Hepatic stellate cell (primary cell): ENCODE measurements around the gene PDGFA.

Experiments
- DNase-seq: peaks from one replicate; pipeline ENCODE4 v3.0.0; 2011; ENCODE audit warnings: low spot score

The PDGFA gene

DNA sequence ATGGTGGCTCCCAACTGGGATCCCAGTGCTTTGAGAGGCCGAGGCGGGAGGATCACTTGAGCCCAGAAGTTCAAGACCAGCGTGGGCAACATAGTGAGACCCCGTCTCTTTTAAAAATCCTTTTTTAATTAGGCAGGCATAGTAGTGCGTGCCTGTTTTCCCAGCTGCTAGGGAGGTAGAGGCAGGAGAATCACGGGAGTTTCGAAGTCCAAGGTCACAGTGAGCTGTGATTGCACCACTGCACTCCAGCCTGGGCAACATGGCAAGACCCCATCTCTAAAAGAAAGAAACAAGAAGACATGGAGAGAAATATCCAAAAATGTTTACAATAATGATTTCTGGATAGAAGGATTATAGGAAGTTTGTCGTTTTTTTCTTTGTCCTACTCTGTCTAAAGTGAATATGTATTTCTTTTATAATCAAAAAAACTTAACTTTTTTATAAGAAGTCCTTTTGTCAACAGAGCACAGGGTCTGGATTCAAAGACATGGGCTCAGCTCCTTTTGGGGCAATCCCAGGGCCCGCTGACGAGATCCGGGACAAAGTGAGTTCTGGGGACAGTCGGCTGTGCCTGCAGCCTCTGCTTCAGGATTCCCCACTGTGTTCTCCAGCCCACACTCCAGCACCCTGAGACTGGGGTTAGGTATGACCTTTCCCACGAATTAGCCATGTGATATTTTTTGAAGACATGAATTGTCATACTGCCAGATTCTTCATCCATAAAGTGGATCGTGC lies 45.6 kb downstream of the PDGFA start:
- DNase-seq, result no peak

GRCh38 chr7:473211-473734 lies 46.4 kb downstream of the PDGFA start:
- no peak for DNase-seq

GRCh38 chr7:472640-472957 lies 47.0 kb downstream of the PDGFA start:
- no peak for DNase-seq

- peak; percentile 100 for DNase-seq
Measured at GRCh38 chr7:471866-472639, 47.6 kb downstream of the PDGFA start.

- no peak for DNase-seq
Measured at GRCh38 chr7:471191-471865, 48.3 kb downstream of the PDGFA start.

DNA sequence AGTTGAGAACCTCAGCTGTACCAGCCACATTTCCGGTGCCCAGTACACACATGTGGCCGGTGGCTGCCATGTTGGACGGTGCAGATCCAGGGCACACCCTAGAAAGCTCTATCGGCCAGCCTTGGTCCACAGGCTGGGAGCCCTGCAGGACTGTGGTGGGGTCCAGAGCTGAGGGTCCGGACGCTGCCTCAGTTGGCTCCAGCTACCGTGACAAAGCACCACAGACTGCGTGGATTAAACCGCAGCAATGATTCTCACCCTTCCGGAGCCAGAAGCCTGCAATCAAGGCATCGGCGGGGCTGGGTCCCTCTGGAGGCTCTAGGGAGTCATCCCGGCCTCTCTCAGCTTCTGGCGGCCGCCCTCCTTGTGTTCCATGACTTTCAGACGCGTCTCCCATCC lies 50.1 kb downstream of the PDGFA start:
- no peak for DNase-seq

DNA sequence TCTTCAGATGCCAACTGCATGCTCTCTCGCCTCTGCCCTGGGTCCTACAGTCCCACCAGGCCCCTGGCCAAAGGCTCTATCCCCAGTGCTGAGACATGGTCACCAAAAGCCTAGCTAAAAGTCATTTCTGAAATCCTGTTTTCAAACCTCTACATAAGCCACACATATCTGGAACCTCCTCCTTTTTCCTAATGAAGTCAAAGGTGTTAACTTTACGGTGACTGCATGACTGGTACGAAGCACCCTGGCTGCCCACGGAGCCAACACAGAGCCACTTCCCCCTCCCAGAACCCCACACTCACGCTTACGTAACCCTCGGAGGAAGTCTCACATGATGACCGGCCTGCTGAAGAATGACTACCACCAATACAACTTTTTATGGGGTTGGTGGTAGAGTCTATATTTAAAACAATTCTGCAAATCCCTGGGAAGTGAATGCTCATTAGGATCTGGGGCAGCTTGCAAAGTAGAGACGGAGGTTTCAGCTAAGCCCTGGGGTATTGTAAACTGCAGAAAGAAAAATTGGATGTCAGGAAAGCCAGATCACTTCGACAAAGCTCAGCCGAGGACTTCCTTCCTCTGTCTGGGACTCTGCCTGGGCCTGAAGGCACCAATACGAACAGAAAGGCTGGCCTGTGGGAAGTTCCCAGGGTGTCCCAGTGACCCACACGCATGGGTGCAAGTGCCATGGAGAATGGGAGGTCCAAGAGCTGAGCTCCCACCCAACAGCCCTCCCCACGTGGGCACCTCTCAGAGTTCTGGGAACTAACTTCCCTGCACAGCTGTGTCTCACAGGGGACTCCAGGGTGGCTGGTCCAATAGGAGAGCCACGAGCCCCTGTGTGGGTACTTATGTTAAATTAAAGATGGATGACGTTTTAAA lies 50.7 kb downstream of the PDGFA start:
- peak; percentile 84 for DNase-seq

GRCh38 chr7:467856-468545 lies 51.6 kb downstream of the PDGFA start:
- DNase-seq, result no peak

DNA sequence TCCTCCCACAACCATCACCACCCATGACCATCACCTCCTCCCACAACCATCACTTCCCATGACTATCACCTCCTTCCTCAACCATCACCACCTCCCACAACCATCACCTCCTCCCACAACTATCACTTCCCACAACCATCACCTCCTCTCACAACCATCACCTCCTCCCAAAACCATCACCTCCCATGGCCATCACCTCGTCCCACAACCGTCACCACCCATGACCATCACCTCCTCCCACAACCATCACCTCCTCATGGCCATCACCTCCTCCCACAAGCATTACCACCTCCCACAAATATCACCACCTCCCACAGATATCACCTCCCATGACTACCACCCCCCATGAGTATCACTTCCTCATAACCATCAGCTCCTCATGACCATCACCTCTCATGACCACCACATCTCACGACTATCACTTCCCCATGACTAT lies 52.2 kb downstream of the PDGFA start:
- no peak for DNase-seq

GRCh38 chr7:466465-467191 lies 53.0 kb downstream of the PDGFA start:
- no peak for DNase-seq

- DNase-seq, result no peak
Measured at GRCh38 chr7:465710-466400, 53.8 kb downstream of the PDGFA start.

DNA sequence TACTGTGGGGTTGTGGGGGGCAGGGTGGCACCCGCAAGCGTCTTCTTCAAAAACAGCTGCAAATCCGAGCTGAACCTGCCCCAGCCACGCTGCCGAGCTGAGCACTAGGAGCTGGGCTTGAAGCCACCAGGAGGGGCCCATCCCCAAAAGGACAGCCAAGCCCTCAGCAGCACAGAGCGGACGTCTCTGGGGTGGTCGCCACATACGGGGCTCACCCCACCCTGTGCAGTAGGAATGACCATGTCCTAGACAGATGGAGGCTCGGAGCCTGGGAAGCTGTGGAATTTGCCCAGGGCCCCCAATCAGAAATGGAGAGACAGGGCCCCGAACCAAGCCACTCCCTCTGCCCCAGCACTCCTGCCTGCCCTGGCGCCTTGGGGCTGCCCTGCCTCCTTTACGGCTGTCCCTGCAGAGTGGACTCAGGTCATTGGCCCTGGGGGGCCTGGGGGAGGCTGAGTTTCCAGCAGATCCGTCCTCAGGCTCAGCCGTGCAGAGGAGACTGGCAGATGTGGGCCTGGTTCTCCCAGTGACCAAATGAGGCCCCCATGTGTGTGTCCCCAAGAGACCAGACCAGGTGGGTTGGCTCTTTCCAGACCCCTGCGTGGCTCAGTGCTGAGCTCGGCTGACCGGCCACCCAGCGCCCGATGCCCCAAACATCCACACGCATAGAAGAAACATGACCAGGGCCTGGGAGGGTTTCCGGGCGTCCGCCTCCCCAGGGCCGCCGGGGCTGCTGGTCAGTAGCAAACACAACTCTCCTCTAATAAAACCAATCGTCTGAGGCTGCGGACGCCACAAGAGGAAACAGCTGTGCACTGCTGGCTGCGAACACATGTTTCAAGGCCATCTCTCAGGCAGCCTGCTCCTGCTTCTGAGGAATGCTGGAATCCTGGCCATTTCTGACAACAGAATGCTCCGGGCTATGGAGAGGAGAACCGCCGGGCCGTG lies 54.9 kb downstream of the PDGFA start:
- DNase-seq, result no peak

GRCh38 chr7:463817-464453 lies 55.7 kb downstream of the PDGFA start:
- DNase-seq, result no peak

DNA sequence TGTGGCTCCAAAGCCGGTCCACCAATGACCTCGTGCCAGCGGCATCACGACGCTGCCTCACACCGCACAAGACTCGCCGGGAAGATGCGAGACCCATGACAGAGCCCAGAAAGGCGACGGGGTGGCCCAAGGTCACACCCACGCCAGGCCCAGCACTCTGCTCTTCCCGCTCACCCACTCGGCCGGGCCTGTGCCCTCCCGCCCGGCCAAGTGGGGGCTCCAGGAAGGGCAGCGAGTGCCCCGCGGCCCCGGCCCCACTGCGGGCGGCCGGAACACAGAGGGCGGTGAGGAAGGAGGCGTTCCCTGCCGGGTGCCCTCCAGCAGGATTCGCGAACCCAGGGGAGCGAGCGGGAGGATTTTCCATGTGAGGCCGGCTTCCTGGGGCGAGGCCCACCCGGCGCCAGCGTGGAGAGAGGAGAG lies 56.3 kb downstream of the PDGFA start:
- DNase-seq, result no peak

- no peak for DNase-seq
Measured at GRCh38 chr7:462173-463103, 57.2 kb downstream of the PDGFA start.

DNA sequence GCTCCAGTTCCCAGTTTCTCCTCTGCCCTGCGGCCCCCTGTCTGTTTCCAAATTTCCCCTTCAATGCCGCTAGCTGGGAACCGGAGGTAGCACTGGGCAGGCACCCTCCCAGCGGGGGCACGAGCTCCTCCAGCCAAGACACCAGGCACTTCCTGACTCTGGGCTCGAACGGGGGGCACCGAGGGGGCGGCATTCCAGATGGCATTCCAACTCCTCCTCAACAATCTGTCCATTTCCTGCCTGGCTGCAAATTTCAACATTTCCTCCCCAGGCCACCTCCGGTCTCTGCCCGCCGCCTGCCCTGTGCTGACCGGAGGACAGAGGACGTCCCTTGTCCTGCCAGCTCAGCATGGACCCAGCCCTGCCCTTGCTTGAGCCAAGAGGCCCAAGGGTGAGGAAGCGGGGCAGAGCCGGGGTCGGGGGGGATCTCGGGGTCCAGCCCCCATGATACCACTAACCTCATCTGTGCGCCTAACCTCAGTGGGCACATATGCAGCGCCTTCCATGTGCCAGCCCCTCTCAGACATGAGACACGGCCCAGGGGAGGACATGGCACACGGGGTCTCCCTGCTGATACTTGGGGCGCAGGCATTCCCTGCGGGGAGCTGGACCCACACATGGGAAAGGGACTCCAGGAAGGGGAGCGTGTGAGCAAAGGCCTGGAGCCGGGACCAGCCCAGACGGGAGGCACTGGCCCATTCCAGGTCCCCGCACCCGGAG lies 58.0 kb downstream of the PDGFA start:
- no peak for DNase-seq

GRCh38 chr7:461117-461452 lies 58.6 kb downstream of the PDGFA start:
- DNase-seq, result no peak
